CD4-positive, alpha-beta T cell treated with Interferon alpha-2 for 1 hour (primary cell): ENCODE measurements around the gene OGFOD3.
"Not testable (repeated sequence)": the region's sequence is repeated elsewhere in the genome, so short reads cannot be mapped to it uniquely, and the experiment has no call there.

Experiments used
- DNase-seq, 2 donors: peaks; one replicate each; pipeline ENCODE4 v3.0.0-alpha.2; 2020 to 2022

The OGFOD3 gene

GRCh38 chr17:82418001-82418986 is at the start of gene OGFOD3, which contains the start of gene HEXD:
TSS of gene OGFOD3 (minus strand) at chr17:82418586. CDS start at chr17:82418485, 101 bp downstream.
TSS of gene HEXD (plus strand) at chr17:82418347. CDS start at chr17:82419800, 1,453 bp downstream.
- DNase-seq = peak; percentile 84 to 90

DNA sequence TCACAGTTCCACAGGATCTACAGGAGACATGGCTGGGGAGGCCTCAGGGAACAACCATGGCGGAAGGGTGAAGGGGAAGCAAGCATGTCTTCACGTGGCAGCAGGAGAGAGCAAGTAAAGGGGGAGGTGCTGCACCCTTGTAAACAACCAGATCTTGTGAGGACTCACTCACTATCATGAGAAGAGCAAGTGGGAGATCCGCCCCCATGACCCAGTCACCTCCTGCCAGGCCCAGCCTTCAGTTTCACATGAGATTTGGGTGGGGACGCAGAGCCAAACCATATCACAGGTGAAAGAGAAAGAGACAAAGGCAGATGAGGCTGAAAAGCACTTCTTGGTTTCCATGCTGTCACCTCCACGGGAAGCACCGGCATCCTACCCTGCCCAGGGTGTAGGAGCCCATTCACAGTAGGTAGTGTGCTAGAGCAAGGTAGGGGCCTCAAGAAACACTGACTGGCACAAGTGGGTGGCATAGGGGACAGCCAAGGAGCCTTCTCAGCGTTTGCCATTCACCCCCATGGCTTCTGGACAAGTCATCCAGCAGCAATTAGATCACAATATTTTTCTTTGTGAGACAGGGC is 46.7 kb upstream of the OGFOD3 start:
- no peak for DNase-seq

GRCh38 chr17:82464567-82464929 is 46.2 kb upstream of the OGFOD3 start:
- no peak for DNase-seq

DNA sequence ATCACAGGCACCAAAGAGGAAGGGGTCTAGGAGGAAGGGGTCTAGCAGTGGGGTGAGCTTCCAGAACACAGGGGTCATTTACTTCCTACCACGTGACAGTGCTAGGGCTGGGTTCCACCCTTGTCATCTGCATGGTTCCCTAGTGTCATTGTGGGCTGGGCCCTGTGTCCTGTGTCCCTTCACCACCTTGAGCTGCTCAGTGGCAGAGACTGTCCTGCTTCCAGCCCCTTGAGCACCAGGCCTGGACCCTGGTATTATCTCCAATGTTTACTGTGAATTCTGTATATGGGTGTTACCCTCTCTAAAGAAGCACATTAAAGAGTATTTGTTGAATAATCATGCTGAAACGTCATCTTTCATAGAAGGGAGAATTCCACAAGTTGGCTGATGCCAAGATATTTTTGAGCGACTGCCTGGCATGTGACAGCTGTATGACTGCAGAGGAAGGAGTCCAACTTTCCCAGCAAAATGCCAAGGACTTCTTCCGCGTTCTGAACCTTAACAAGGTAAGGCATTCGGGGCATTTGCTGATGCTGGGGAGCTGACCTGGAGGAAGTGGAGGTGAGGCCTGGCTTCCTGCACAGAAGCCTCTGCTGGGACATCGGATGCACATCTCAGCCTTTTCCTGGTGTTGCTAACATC is 45.7 kb upstream of the OGFOD3 start:
- no peak for DNase-seq

GRCh38 chr17:82463391-82463790 is 45.0 kb upstream of the OGFOD3 start:
- DNase-seq = no peak

GRCh38 chr17:82461827-82462524 is 43.6 kb upstream of the OGFOD3 start:
- DNase-seq = no peak

- DNase-seq = not testable (repeated sequence)
These were observed 41.5 kb upstream of the OGFOD3 start for GRCh38 chr17:82459936-82460335.

GRCh38 chr17:82458885-82459424 is 40.6 kb upstream of the OGFOD3 start:
- peak; percentile 40 to 59 for DNase-seq

- peak; percentile 97 for DNase-seq
These were observed 39.9 kb upstream of the OGFOD3 start, which contains the start of gene NARF for GRCh38 chr17:82458179-82458884. TSS of gene NARF (plus strand) at chr17:82458741. CDS start at chr17:82458804, 63 bp downstream.

GRCh38 chr17:82457929-82458178 is 39.5 kb upstream of the OGFOD3 start:
- peak in 1 of 2 donors; percentile 96 for DNase-seq

GRCh38 chr17:82457073-82457928 is 38.9 kb upstream of the OGFOD3 start:
- peak; percentile 36 to 55 for DNase-seq

- not testable (repeated sequence) for DNase-seq
These were observed 35.3 kb upstream of the OGFOD3 start for GRCh38 chr17:82453706-82454105.

DNA sequence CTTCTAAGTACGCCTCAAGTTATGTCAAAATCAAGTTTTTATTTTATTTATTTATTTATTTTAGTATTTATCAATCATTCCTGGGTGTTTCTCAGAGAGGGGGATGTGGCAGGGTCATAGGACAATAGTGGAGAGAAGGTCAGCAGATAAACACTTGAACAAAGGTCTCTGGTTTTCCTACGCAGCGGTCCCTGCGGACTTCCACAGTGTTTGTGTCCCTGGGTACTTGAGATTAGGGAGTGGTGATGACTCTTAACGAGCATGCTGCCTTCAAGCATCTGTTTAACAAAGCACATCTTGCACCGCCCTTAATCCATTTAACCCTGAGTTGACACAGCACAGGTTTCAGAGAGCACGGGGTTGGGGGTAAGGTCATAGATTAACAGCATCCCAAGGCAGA is 34.8 kb upstream of the OGFOD3 start:
- not testable (repeated sequence) for DNase-seq

- no peak for DNase-seq
These were observed 33.8 kb upstream of the OGFOD3 start for GRCh38 chr17:82452162-82452561.

DNA sequence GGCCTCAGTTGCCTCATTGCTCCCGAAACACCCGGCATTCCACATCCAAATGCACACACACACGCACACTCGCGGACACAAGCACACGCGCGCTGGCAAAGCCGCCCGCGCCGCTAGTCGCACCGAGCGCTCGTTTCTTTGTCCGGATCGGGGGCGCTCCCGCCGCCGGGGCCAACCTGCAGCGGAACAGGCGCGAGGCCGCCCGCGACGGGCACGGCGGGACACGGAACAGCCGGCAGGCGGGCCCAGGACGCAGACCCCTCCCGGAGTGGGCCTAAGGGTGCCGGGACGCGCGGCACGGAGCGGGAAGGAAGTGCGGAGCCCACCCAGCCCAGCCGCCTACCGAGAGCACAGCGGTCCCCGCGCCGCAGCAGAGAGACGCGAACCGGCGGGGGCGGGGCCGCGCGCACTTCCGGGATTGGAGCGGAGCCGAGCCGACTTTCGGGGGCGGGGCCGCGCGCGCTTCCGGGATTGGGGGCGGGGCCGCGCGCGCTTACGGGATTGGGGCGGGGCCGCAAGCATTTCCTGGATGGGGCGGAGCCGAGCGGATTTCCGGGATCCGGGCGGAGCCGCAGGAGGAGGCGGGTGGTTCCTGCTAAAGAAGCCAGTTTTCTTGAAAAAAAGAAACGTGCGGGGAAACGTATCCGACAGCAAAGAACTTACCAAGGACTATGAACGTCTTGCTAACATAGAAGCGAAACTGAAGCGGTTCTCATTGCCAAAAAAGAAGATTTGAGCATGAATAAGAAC is 32.1 kb upstream of the OGFOD3 start, which contains the start of gene CYBC1:
Gene CYBC1 (minus strand): TSS at position 396 of the 750 bp plus-strand sequence. CDS start 1,498 bp downstream, outside the sequence.
- DNase-seq = peak; percentile 96 to 97

DNA sequence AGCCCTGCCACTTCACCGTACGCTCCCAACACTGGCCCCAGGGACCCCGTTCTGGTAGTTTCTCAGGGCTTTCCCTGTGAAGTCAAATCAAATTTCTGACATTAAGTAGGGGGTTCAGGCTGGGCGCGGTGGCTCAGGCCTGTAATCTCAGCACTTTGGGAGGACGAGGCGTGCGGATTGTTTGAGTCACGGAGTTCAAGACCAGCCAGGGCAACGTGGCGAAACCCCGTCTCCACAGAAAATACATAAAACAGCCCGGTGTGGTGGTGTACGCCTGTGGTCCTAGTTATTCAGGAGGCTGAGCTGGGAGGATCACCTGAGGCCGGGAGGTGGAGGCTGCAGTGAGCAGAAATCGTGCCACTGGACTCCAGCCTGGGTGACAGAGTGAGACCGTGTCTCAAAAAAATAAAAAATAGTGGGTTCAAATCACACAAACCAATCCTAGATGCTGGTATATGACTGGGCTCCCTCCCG is 31.5 kb upstream of the OGFOD3 start:
- DNase-seq = peak; percentile 39 to 48

GRCh38 chr17:82449131-82449882 is 30.9 kb upstream of the OGFOD3 start:
- peak; percentile 90 to 94 for DNase-seq

GRCh38 chr17:82447876-82448275 is 29.5 kb upstream of the OGFOD3 start:
- DNase-seq = no peak

- DNase-seq = no peak
These were observed 28.3 kb upstream of the OGFOD3 start for GRCh38 chr17:82446649-82447048.
